OCI-LY3 (cell line): ENCODE results near the gene ALKBH5.

Source experiments
- H2AFZ ChIP-seq: fragments of 200-600, 300-600 bp; shearing (Covaris generic); 2 replicates; pipeline ENCODE4 v1.6.0; 2014; ENCODE audit warnings: antibody characterized with exemption, low read depth, low read length
- H3K27ac ChIP-seq: fragments of 200-600, 300-600 bp; sonication (generic); 2 replicates; pipeline ENCODE4 v1.5.1; 2014; ENCODE audit warnings: mild to moderate bottlenecking, low read length, moderate library complexity, mixed read lengths
- H3K27me3 ChIP-seq: fragments of 200-600, 300-600 bp; sonication (generic); 2 replicates; pipeline ENCODE4 v1.6.1; 2014; ENCODE audit warnings: low read depth, low read length, mixed read lengths
- H3K36me3 ChIP-seq: fragments of 200-600, 300-600 bp; sonication (generic); replicated peaks from 2 replicates; pipeline ENCODE3; 2014; ENCODE audit warnings: low read depth, low read length, mixed read lengths
- H3K4me1 ChIP-seq: fragments of 300-600, 200-600 bp; sonication (generic); 2 replicates; pipeline ENCODE4 v1.6.1; 2014; ENCODE audit warnings: low read length, mixed read lengths
- H3K4me2 ChIP-seq: fragments of 200-600, 300-600 bp; sonication (generic); 2 replicates; pipeline ENCODE4 v1.6.1; 2014; ENCODE audit warnings: low read length, mixed read lengths
- H3K4me3 ChIP-seq: fragments of 300-600, 200-600 bp; sonication (generic); 2 replicates; pipeline ENCODE4 v1.5.1; 2014; ENCODE audit warnings: antibody characterized with exemption, mild to moderate bottlenecking, low read length, moderate library complexity
- H3K79me2 ChIP-seq: fragments of 300-600, 200-600 bp; shearing (Covaris generic); 2 replicates; pipeline ENCODE4 v1.6.1; 2014; ENCODE audit warnings: mild to moderate bottlenecking, low read length, mixed read lengths
- H3K9ac ChIP-seq: fragments of 300-600, 200-600 bp; shearing (Covaris generic); 2 replicates; pipeline ENCODE4 v1.6.0; 2014; ENCODE audit warnings: mild to moderate bottlenecking, low read length, moderate library complexity
- H3K9me3 ChIP-seq: fragments of 200-600, 300-600 bp; shearing (Covaris generic); 2 replicates; pipeline ENCODE4 v1.6.1; 2014; ENCODE audit warnings: low read length, mixed read lengths; ENCODE audit not compliant: insufficient read depth
- H4K20me1 ChIP-seq: fragments of 200-600, 300-600 bp; sonication (generic); 2 replicates; pipeline ENCODE4 v1.6.1; 2016; ENCODE audit warnings: low read length, mixed read lengths; ENCODE audit not compliant: insufficient read depth
- CTCF ChIP-seq: fragments of 200-600, 300-600 bp; sonication (generic); IDR thresholded peaks from 2 replicates; pipeline ENCODE4 v1.5.1; 2014; ENCODE audit warnings: antibody characterized with exemption, low read length, low read depth
- EZH2phosphoT487 ChIP-seq: fragments of 200-600 bp; shearing (Covaris generic); IDR thresholded peaks from 2 replicates; pipeline ENCODE4 v1.6.1; 2018; ENCODE audit warnings: antibody characterized with exemption, mixed run types, low read depth

The ALKBH5 gene

GRCh38 chr17:18228176-18228682, 44.6 kb downstream of the ALKBH5 start:
- Histone ChIP-seq H2AFZ (no peak overlapping the region), H3K4me3 (no peak overlapping the region), H3K27me3 (no peaks in the 10 kb centered on the region), H3K9me3 (no peaks in the 10 kb centered on the region), H3K9ac (no peak overlapping the region), H4K20me1 (no peaks in the 10 kb centered on the region), H3K79me2 (no peaks in the 10 kb centered on the region), H3K27ac (no peak overlapping the region), H3K4me2 (no peak overlapping the region), H3K4me1 (peaks cover 4% of the 10 kb centered on the region; the same call in 1 of the 2 replicates), H3K36me3 (no peaks in the 10 kb centered on the region)
- TF ChIP-seq EZH2phosphoT487 (no peak), CTCF (no peak)

- Histone ChIP-seq H3K4me1 (peaks cover 4% of the 10 kb centered on the region; the same call in 1 of the 2 replicates), H3K4me2 (no peak overlapping the region), H3K9ac (no peak overlapping the region), H3K4me3 (no peak overlapping the region), H3K9me3 (no peaks in the 10 kb centered on the region), H3K27me3 (no peaks in the 10 kb centered on the region), H2AFZ (no peak overlapping the region), H3K27ac (no peak overlapping the region), H3K36me3 (no peaks in the 10 kb centered on the region), H4K20me1 (no peaks in the 10 kb centered on the region), H3K79me2 (no peaks in the 10 kb centered on the region)
- TF ChIP-seq EZH2phosphoT487 (no peak), CTCF (no peak)
Measured at GRCh38 chr17:18229254-18229653, 45.6 kb downstream of the ALKBH5 start.

- H3K9ac ChIP-seq, result no peak overlapping the region
- peaks cover 4% of the 10 kb centered on the region; the same call in 1 of the 2 replicates for H3K4me1 ChIP-seq
- no peaks in the 10 kb centered on the region for H4K20me1 ChIP-seq
- no peak for TF ChIP-seq EZH2phosphoT487
- TF ChIP-seq CTCF, result no peak
- no peaks in the 10 kb centered on the region for H3K9me3 ChIP-seq
- no peaks in the 10 kb centered on the region for H3K79me2 ChIP-seq
- H2AFZ ChIP-seq, result no peak overlapping the region
- no peak overlapping the region for H3K4me2 ChIP-seq
- H3K27me3 ChIP-seq, result no peaks in the 10 kb centered on the region
- H3K4me3 ChIP-seq, result no peak overlapping the region
- no peaks in the 10 kb centered on the region for H3K36me3 ChIP-seq
- no peak overlapping the region for H3K27ac ChIP-seq
Measured at GRCh38 chr17:18229771-18230170, 46.1 kb downstream of the ALKBH5 start.

GRCh38 chr17:18230288-18231141, 46.9 kb downstream of the ALKBH5 start:
- no peaks in the 10 kb centered on the region for H3K36me3 ChIP-seq
- no peak overlapping the region for H2AFZ ChIP-seq
- peaks cover 4% of the 10 kb centered on the region; the same call in 1 of the 2 replicates for H3K4me1 ChIP-seq
- no peak overlapping the region for H3K4me2 ChIP-seq
- no peak overlapping the region for H3K9ac ChIP-seq
- H3K9me3 ChIP-seq, result no peaks in the 10 kb centered on the region
- no peak overlapping the region for H3K4me3 ChIP-seq
- no peaks in the 10 kb centered on the region for H3K27me3 ChIP-seq
- no peaks in the 10 kb centered on the region for H4K20me1 ChIP-seq
- no peaks in the 10 kb centered on the region for H3K79me2 ChIP-seq
- no peak overlapping the region for H3K27ac ChIP-seq
- TF ChIP-seq CTCF, result no peak
- TF ChIP-seq EZH2phosphoT487, result no peak
